Uterus (tissue), 2 donors: ENCODE results near the gene DPP6.

Experiments
- POLR2A ChIP-seq, 2 donors: fragments of 450-650 bp; IDR thresholded peaks; one replicate each; pipeline ENCODE4 v1.6.1; 2016; ENCODE audit warnings: antibody characterized with exemption in 2 of 2, mild to moderate bottlenecking in 1 of 2, moderate library complexity in 1 of 2
- TF ChIP-seq, protein P1 (sequence below), 4 experiments: fragments of 200-600 bp in 2 of 4; fragments of 450-650 bp in 2 of 4; sonication (generic) in 2 of 4; IDR thresholded peaks; one replicate each; pipeline ENCODE4 v1.5.1; 2016 to 2019; ENCODE audit warnings: antibody characterized with exemption in 4 of 4, mild to moderate bottlenecking in 2 of 4, moderate library complexity in 1 of 4

DNA sequence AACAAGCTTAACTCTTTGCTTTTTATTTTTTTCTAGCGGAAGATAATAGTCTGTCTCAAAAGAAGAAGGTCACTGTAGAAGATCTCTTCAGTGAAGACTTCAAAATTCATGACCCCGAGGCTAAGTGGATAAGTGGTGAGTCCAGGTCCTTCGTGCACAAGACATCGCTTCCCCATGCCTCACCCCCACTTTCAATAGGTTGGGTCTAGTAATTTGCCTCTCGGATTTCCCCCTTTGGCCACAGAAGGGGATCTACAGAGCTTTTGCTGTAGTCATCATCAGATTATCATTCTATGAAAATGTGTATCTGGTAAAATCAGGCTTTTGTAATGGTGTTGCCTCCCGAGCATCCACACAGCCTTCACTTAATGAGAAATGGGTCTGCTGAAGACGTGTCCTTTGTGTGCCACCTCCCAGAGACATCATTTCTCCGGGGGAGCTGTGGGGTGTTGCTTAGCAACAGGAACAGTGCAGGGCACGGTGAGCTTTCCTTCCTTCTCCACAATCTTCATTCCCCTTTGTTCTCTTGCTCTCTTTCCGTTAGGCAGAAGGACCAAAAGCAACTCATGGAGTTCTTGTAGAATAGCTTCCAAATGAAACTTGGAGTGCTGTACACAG, 422.8 kb downstream of the DPP6 start:
- TF ChIP-seq, protein P1, sequence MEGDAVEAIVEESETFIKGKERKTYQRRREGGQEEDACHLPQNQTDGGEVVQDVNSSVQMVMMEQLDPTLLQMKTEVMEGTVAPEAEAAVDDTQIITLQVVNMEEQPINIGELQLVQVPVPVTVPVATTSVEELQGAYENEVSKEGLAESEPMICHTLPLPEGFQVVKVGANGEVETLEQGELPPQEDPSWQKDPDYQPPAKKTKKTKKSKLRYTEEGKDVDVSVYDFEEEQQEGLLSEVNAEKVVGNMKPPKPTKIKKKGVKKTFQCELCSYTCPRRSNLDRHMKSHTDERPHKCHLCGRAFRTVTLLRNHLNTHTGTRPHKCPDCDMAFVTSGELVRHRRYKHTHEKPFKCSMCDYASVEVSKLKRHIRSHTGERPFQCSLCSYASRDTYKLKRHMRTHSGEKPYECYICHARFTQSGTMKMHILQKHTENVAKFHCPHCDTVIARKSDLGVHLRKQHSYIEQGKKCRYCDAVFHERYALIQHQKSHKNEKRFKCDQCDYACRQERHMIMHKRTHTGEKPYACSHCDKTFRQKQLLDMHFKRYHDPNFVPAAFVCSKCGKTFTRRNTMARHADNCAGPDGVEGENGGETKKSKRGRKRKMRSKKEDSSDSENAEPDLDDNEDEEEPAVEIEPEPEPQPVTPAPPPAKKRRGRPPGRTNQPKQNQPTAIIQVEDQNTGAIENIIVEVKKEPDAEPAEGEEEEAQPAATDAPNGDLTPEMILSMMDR (IDR thresholded peaks at IDR 0.05): no peak
- TF ChIP-seq POLR2A (IDR thresholded peaks at IDR 0.05): no peak
